ENCODE results near the gene ARFGEF3.

ARFGEF3 gene

DNA sequence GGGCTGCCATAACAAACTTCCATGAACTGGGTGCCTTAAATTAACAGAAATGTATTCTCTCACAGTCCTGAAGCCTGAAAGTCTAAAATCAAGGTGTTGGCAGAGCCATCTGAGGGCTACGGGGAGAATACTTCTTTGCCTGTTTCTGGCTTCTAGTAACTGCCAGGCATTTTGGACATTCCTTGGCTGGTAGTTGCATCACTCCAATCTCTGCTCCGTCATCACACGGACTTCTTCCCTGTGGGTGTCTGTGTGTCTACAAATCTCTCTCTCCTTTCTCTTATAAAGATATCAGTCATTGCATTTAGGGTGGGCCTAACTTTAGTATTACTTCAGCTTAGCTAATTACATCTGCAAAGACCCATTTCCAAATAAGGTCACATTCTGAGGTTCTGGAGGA is 33.6 kb upstream of the ARFGEF3 start:
- Histone ChIP-seq H3K79me2 (ENCODE audit: control insufficient read depth, insufficient read depth, low read length, unreplicated experiment) (no peaks in the 10 kb centered on the region), H3K36me3 (ENCODE audit: insufficient read depth, low read length) (no peaks in the 10 kb centered on the region), H3K27me3 (ENCODE audit: insufficient read depth, low read length) (peaks cover 20% of the 10 kb centered on the region), H2AFZ (ENCODE audit: low read length, unreplicated experiment) (no peak overlapping the region), H3K4me3 (ENCODE audit: low read depth, low read length) (no peak overlapping the region), H3K27ac (ENCODE audit: low read depth, low read length) (no peak overlapping the region), H3K4me1 (ENCODE audit: control insufficient read depth, insufficient read depth, low read length, unreplicated experiment) (no peaks in the 10 kb centered on the region)

- Histone ChIP-seq H3K36me3 (ENCODE audit: insufficient read depth, low read length) (no peaks in the 10 kb centered on the region), H3K27ac (ENCODE audit: low read depth, low read length) (no peak overlapping the region), H3K27me3 (ENCODE audit: insufficient read depth, low read length) (peaks cover 24% of the 10 kb centered on the region), H3K4me3 (ENCODE audit: low read depth, low read length) (no peak overlapping the region), H2AFZ (ENCODE audit: low read length, unreplicated experiment) (no peak overlapping the region), H3K79me2 (ENCODE audit: control insufficient read depth, insufficient read depth, low read length, unreplicated experiment) (no peaks in the 10 kb centered on the region), H3K4me1 (ENCODE audit: control insufficient read depth, insufficient read depth, low read length, unreplicated experiment) (no peaks in the 10 kb centered on the region)
Observed at GRCh38 chr6:138129190-138129589, 32.5 kb upstream of the ARFGEF3 start.

- Histone ChIP-seq H3K27me3 (ENCODE audit: insufficient read depth, low read length) (peaks cover 58% of the 10 kb centered on the region), H3K27ac (ENCODE audit: low read depth, low read length) (no peak overlapping the region), H3K36me3 (ENCODE audit: insufficient read depth, low read length) (no peaks in the 10 kb centered on the region), H3K4me3 (ENCODE audit: low read depth, low read length) (no peak overlapping the region), H3K79me2 (ENCODE audit: control insufficient read depth, insufficient read depth, low read length, unreplicated experiment) (no peaks in the 10 kb centered on the region), H2AFZ (ENCODE audit: low read length, unreplicated experiment) (no peak overlapping the region), H3K4me1 (ENCODE audit: control insufficient read depth, insufficient read depth, low read length, unreplicated experiment) (no peaks in the 10 kb centered on the region)
Observed at GRCh38 chr6:138142806-138143205, 18.9 kb upstream of the ARFGEF3 start.

DNA sequence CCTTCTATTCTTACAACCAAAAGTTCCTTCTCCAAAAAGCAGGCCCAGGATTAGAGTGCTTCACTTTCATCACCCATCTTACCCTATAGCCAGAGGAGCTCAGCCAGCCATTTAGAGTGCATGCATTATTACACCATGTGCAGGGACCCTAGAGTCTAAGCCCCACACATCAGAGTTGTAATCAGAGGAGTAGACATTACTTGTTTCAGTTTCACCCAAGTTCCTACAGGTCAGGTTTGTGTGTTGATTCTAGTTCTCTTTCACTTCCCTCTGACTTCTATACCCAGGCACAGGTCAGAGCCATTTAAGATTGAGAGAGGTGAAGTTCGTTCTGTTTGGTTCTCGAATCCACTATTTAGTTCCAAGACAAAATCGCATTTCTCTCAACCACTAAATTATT is 16.3 kb upstream of the ARFGEF3 start:
- H3K36me3 ChIP-seq (ENCODE audit: insufficient read depth, low read length), result no peaks in the 10 kb centered on the region
- H3K4me3 ChIP-seq (ENCODE audit: low read depth, low read length), result no peak overlapping the region
- H2AFZ ChIP-seq (ENCODE audit: low read length, unreplicated experiment), result no peak overlapping the region
- H3K4me1 ChIP-seq (ENCODE audit: control insufficient read depth, insufficient read depth, low read length, unreplicated experiment), result no peaks in the 10 kb centered on the region
- H3K27me3 ChIP-seq (ENCODE audit: insufficient read depth, low read length), result peaks cover 54% of the 10 kb centered on the region
- H3K27ac ChIP-seq (ENCODE audit: low read depth, low read length), result no peak overlapping the region
- H3K79me2 ChIP-seq (ENCODE audit: control insufficient read depth, insufficient read depth, low read length, unreplicated experiment), result no peaks in the 10 kb centered on the region

DNA sequence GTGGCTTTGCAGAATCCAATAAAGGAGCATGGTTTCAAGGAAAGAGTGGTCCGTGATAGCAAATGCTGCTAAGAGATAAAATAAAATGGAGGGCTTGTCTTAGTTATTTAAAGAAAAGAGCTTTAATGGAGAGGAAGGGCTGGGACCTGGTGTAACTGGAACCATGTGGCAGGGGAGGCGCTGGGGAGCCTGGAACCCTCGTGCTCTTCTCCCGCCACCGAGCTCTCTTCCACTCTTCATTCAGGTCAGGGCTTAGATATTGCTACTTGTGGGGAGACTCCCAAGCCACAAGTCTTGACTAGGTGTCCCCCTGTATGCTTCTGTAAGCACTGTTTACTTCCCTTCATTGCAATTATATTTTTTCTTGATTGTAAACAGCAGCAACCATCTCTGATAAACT is 15.2 kb upstream of the ARFGEF3 start:
- H2AFZ ChIP-seq (ENCODE audit: low read length, unreplicated experiment), result no peak overlapping the region
- H3K27ac ChIP-seq (ENCODE audit: low read depth, low read length), result no peak overlapping the region
- H3K79me2 ChIP-seq (ENCODE audit: control insufficient read depth, insufficient read depth, low read length, unreplicated experiment), result no peaks in the 10 kb centered on the region
- H3K4me3 ChIP-seq (ENCODE audit: low read depth, low read length), result no peak overlapping the region
- no peaks in the 10 kb centered on the region for H3K36me3 ChIP-seq (ENCODE audit: insufficient read depth, low read length)
- no peaks in the 10 kb centered on the region for H3K4me1 ChIP-seq (ENCODE audit: control insufficient read depth, insufficient read depth, low read length, unreplicated experiment)
- H3K27me3 ChIP-seq (ENCODE audit: insufficient read depth, low read length), result peaks cover 49% of the 10 kb centered on the region

DNA sequence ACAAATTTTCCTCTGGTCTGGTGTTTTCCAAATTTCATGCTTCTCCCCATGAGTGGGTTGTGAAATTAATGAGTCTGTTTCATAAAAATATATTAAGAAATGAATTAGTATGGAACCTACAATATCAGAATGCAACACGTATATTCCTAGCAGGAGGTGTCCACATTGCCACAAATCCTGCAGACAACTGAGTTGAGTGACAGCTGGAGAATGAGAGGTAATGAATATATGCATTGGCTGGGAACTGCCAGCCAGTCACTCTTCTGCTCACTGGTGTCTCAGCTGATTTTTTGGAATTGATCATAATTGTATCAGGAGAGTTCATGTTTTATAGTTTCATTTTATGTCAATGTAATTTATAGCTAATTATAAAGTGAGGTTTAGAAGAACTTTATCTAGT is 6.3 kb upstream of the ARFGEF3 start:
- Histone ChIP-seq H2AFZ (ENCODE audit: low read length, unreplicated experiment) (no peak overlapping the region), H3K27ac (ENCODE audit: low read depth, low read length) (no peak overlapping the region), H3K4me3 (ENCODE audit: low read depth, low read length) (no peak overlapping the region), H3K4me1 (ENCODE audit: control insufficient read depth, insufficient read depth, low read length, unreplicated experiment) (no peaks in the 10 kb centered on the region), H3K27me3 (ENCODE audit: insufficient read depth, low read length) (peaks cover 79% of the 10 kb centered on the region), H3K79me2 (ENCODE audit: control insufficient read depth, insufficient read depth, low read length, unreplicated experiment) (no peaks in the 10 kb centered on the region), H3K36me3 (ENCODE audit: insufficient read depth, low read length) (no peaks in the 10 kb centered on the region)

- H3K27ac ChIP-seq (ENCODE audit: low read depth, low read length), result no peak overlapping the region
- H2AFZ ChIP-seq (ENCODE audit: low read length, unreplicated experiment), result no peak overlapping the region
- no peaks in the 10 kb centered on the region for H3K79me2 ChIP-seq (ENCODE audit: control insufficient read depth, insufficient read depth, low read length, unreplicated experiment)
- H3K27me3 ChIP-seq (ENCODE audit: insufficient read depth, low read length), result peaks cover 85% of the 10 kb centered on the region
- H3K4me1 ChIP-seq (ENCODE audit: control insufficient read depth, insufficient read depth, low read length, unreplicated experiment), result no peaks in the 10 kb centered on the region
- H3K36me3 ChIP-seq (ENCODE audit: insufficient read depth, low read length), result no peaks in the 10 kb centered on the region
- no peak overlapping the region for H3K4me3 ChIP-seq (ENCODE audit: low read depth, low read length)
Observed at GRCh38 chr6:138157986-138158638, 3.6 kb upstream of the ARFGEF3 start.

DNA sequence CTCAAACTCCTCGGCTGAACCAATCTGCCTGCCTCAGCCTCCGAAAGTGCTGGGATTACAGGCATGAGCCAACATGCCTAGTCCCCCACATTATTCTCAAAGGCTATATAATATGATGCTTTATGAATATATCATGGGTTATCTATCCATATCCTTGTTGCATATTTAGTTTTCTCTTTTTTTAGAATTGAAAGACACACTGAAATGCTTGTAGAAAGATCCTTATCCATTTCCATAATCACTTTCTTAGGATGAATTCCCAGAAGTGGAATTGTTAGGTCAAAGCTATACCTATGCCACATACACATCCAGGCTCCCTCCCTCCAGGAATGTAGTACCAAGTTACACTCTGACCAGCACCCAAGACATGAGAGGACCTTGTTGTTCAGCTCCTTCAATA is 2.5 kb upstream of the ARFGEF3 start:
- Histone ChIP-seq H3K79me2 (ENCODE audit: control insufficient read depth, insufficient read depth, low read length, unreplicated experiment) (no peaks in the 10 kb centered on the region), H3K27ac (ENCODE audit: low read depth, low read length) (no peak overlapping the region), H2AFZ (ENCODE audit: low read length, unreplicated experiment) (no peak overlapping the region), H3K36me3 (ENCODE audit: insufficient read depth, low read length) (no peaks in the 10 kb centered on the region), H3K4me1 (ENCODE audit: control insufficient read depth, insufficient read depth, low read length, unreplicated experiment) (no peaks in the 10 kb centered on the region), H3K27me3 (ENCODE audit: insufficient read depth, low read length) (peaks cover 86% of the 10 kb centered on the region), H3K4me3 (ENCODE audit: low read depth, low read length) (no peak overlapping the region)

DNA sequence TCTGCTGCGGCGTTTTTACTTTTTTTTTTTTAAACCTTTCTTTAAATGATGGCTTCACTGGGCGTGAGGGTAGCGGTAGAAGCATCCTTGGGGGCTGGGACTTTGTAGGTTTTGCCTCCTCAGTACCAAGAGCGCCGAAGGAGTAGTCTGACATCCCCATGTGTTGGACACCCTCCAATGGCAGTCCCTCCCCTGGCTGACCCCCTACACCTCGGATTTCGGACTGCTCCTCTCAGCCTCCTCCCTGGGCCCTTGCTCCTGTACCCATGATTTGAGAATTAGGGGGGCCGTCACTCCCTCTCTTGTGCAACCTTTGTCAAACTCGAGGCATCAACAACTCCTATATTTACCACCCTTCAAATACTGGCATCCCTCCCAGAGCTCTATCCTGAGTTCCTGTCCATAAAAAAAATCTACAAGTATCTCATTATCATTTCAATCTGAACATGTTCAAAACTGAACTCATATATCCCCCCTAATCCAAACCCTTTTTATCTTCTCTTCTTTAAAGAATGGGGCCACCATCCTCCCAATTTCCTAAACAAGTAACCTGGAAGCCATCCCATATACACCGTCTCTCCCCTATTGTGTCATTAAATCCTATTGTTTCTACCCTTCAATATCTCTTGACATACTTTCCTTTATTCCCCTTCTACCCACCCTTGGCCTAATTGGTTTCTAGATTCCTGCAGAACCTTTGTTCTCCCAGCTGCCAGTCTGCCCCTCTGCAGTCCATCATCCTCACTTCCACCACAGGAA is 1.2 kb upstream of the ARFGEF3 start:
- no peak overlapping the region for H3K27ac ChIP-seq (ENCODE audit: low read depth, low read length)
- H3K4me3 ChIP-seq (ENCODE audit: low read depth, low read length), result peak overlapping the region; percentile 88
- H3K79me2 ChIP-seq (ENCODE audit: control insufficient read depth, insufficient read depth, low read length, unreplicated experiment), result no peaks in the 10 kb centered on the region
- H2AFZ ChIP-seq (ENCODE audit: low read length, unreplicated experiment), result no peak overlapping the region
- peaks cover 82% of the 10 kb centered on the region for H3K27me3 ChIP-seq (ENCODE audit: insufficient read depth, low read length)
- H3K36me3 ChIP-seq (ENCODE audit: insufficient read depth, low read length), result no peaks in the 10 kb centered on the region
- H3K4me1 ChIP-seq (ENCODE audit: control insufficient read depth, insufficient read depth, low read length, unreplicated experiment), result no peaks in the 10 kb centered on the region

- peak overlapping the region; percentile 88 for H3K4me3 ChIP-seq (ENCODE audit: low read depth, low read length)
- no peak overlapping the region for H3K27ac ChIP-seq (ENCODE audit: low read depth, low read length)
- no peaks in the 10 kb centered on the region for H3K79me2 ChIP-seq (ENCODE audit: control insufficient read depth, insufficient read depth, low read length, unreplicated experiment)
- H3K36me3 ChIP-seq (ENCODE audit: insufficient read depth, low read length), result no peaks in the 10 kb centered on the region
- H3K4me1 ChIP-seq (ENCODE audit: control insufficient read depth, insufficient read depth, low read length, unreplicated experiment), result no peaks in the 10 kb centered on the region
- H2AFZ ChIP-seq (ENCODE audit: low read length, unreplicated experiment), result peak overlapping the region; percentile 83
- H3K27me3 ChIP-seq (ENCODE audit: insufficient read depth, low read length), result peaks cover 83% of the 10 kb centered on the region
Observed at GRCh38 chr6:138161088-138161337, 726 bp upstream of the ARFGEF3 start.
